ENCODE measurements around the gene DCST2.
A peak's percentile ranks its signal among the peaks of the same experiment; 100 is the strongest.
"Not testable (repeated sequence)": the region's sequence is repeated elsewhere in the genome, so short reads cannot be mapped to it uniquely, and the experiment has no call there.

DCST2 gene

GRCh38 chr1:154994269-154994587, 39.4 kb downstream of the DCST2 start:
- no peak overlapping the region for H3K9ac ChIP-seq (ENCODE audit: low read length)
- H3K4me3 ChIP-seq (ENCODE audit: low read length), result no peak overlapping the region
- H3K4me1 ChIP-seq (ENCODE audit: control insufficient read depth, low read depth, low read length), result no peaks in the 10 kb centered on the region
- H3K27ac ChIP-seq (ENCODE audit: low read length), result no peak overlapping the region
- no peaks in the 10 kb centered on the region for H3K9me3 ChIP-seq (ENCODE audit: control insufficient read depth, low read depth, low read length)
- H3K27me3 ChIP-seq (ENCODE audit: control insufficient read depth, insufficient read depth, low read length), result no peaks in the 10 kb centered on the region
- peaks cover 21% of the 10 kb centered on the region for H3K36me3 ChIP-seq (ENCODE audit: control insufficient read depth, low read depth, low read length)

GRCh38 chr1:154993572-154994268, 39.9 kb downstream of the DCST2 start, which contains the start of gene LENEP:
TSS of gene LENEP (plus strand) at chr1:154993586. CDS start at chr1:154993608, 22 bp downstream.
- Histone ChIP-seq H3K4me1 (ENCODE audit: control insufficient read depth, low read depth, low read length) (no peaks in the 10 kb centered on the region), H3K9ac (ENCODE audit: low read length) (no peak within 1 kb of the TSS), H3K4me3 (ENCODE audit: low read length) (no peak within 1 kb of the TSS), H3K27ac (ENCODE audit: low read length) (no peak within 1 kb of the TSS), H3K9me3 (ENCODE audit: control insufficient read depth, low read depth, low read length) (no peaks in the 10 kb centered on the region), H3K36me3 (ENCODE audit: control insufficient read depth, low read depth, low read length) (peaks cover 26% of the 10 kb centered on the region), H3K27me3 (ENCODE audit: control insufficient read depth, insufficient read depth, low read length) (no peaks in the 10 kb centered on the region)

GRCh38 chr1:154992721-154993571, 40.6 kb downstream of the DCST2 start:
- H3K27ac ChIP-seq (ENCODE audit: low read length), result no peak overlapping the region
- no peaks in the 10 kb centered on the region for H3K27me3 ChIP-seq (ENCODE audit: control insufficient read depth, insufficient read depth, low read length)
- H3K36me3 ChIP-seq (ENCODE audit: control insufficient read depth, low read depth, low read length), result peaks cover 34% of the 10 kb centered on the region
- H3K9me3 ChIP-seq (ENCODE audit: control insufficient read depth, low read depth, low read length), result no peaks in the 10 kb centered on the region
- no peak overlapping the region for H3K4me3 ChIP-seq (ENCODE audit: low read length)
- no peaks in the 10 kb centered on the region for H3K4me1 ChIP-seq (ENCODE audit: control insufficient read depth, low read depth, low read length)
- no peak overlapping the region for H3K9ac ChIP-seq (ENCODE audit: low read length)

- H3K9ac ChIP-seq (ENCODE audit: low read length), result no peak overlapping the region
- peaks cover 43% of the 10 kb centered on the region for H3K36me3 ChIP-seq (ENCODE audit: control insufficient read depth, low read depth, low read length)
- H3K9me3 ChIP-seq (ENCODE audit: control insufficient read depth, low read depth, low read length), result no peaks in the 10 kb centered on the region
These were observed 43.3 kb downstream of the DCST2 start for GRCh38 chr1:154990276-154990675.

GRCh38 chr1:154989195-154989860, 44.3 kb downstream of the DCST2 start:
- Histone ChIP-seq H3K4me1 (ENCODE audit: control insufficient read depth, low read depth, low read length) (no peaks in the 10 kb centered on the region), H3K27me3 (ENCODE audit: control insufficient read depth, insufficient read depth, low read length) (no peaks in the 10 kb centered on the region), H3K4me3 (ENCODE audit: low read length) (no peak overlapping the region), H3K27ac (ENCODE audit: low read length) (no peak overlapping the region), H3K9ac (ENCODE audit: low read length) (no peak overlapping the region), H3K9me3 (ENCODE audit: control insufficient read depth, low read depth, low read length) (no peaks in the 10 kb centered on the region), H3K36me3 (ENCODE audit: control insufficient read depth, low read depth, low read length) (peaks cover 43% of the 10 kb centered on the region)

More at GRCh38 chr1:154990276-154990675, 43.3 kb downstream of the DCST2 start:
- Histone ChIP-seq H3K4me1 (ENCODE audit: control insufficient read depth, low read depth, low read length) (no peaks in the 10 kb centered on the region), H3K27me3 (ENCODE audit: control insufficient read depth, insufficient read depth, low read length) (no peaks in the 10 kb centered on the region), H3K4me3 (ENCODE audit: low read length) (no peak overlapping the region), H3K27ac (ENCODE audit: low read length) (no peak overlapping the region)

GRCh38 chr1:154988058-154988954, 45.3 kb downstream of the DCST2 start:
- H3K27ac ChIP-seq (ENCODE audit: low read length), result no peak overlapping the region
- no peaks in the 10 kb centered on the region for H3K4me1 ChIP-seq (ENCODE audit: control insufficient read depth, low read depth, low read length)
- H3K9ac ChIP-seq (ENCODE audit: low read length), result no peak overlapping the region
- H3K36me3 ChIP-seq (ENCODE audit: control insufficient read depth, low read depth, low read length), result peaks cover 43% of the 10 kb centered on the region
- no peaks in the 10 kb centered on the region for H3K27me3 ChIP-seq (ENCODE audit: control insufficient read depth, insufficient read depth, low read length)
- H3K4me3 ChIP-seq (ENCODE audit: low read length), result no peak overlapping the region
- no peaks in the 10 kb centered on the region for H3K9me3 ChIP-seq (ENCODE audit: control insufficient read depth, low read depth, low read length)

GRCh38 chr1:154987326-154987725, 46.3 kb downstream of the DCST2 start:
- H3K36me3 ChIP-seq (ENCODE audit: control insufficient read depth, low read depth, low read length), result peaks cover 40% of the 10 kb centered on the region
- H3K27ac ChIP-seq (ENCODE audit: low read length), result no peak overlapping the region

GRCh38 chr1:154986736-154987135, 46.8 kb downstream of the DCST2 start:
- H3K36me3 ChIP-seq (ENCODE audit: control insufficient read depth, low read depth, low read length), result peaks cover 40% of the 10 kb centered on the region
- H3K4me3 ChIP-seq (ENCODE audit: low read length); H3K4me1 ChIP-seq (ENCODE audit: control insufficient read depth, low read depth, low read length); H3K9ac ChIP-seq (ENCODE audit: low read length); H3K9me3 ChIP-seq (ENCODE audit: control insufficient read depth, low read depth, low read length); H3K27ac ChIP-seq (ENCODE audit: low read length); H3K27me3 ChIP-seq (ENCODE audit: control insufficient read depth, insufficient read depth, low read length): not testable (repeated sequence)

More at GRCh38 chr1:154987326-154987725, 46.3 kb downstream of the DCST2 start:
- no peaks in the 10 kb centered on the region for H3K27me3 ChIP-seq (ENCODE audit: control insufficient read depth, insufficient read depth, low read length)
- no peak overlapping the region for H3K4me3 ChIP-seq (ENCODE audit: low read length)
- no peaks in the 10 kb centered on the region for H3K9me3 ChIP-seq (ENCODE audit: control insufficient read depth, low read depth, low read length)
- H3K4me1 ChIP-seq (ENCODE audit: control insufficient read depth, low read depth, low read length), result peaks cover 5% of the 10 kb centered on the region
- no peak overlapping the region for H3K9ac ChIP-seq (ENCODE audit: low read length)

- Histone ChIP-seq H3K9ac (ENCODE audit: low read length) (peak overlapping the region; percentile 99), H3K36me3 (ENCODE audit: control insufficient read depth, low read depth, low read length) (peaks cover 31% of the 10 kb centered on the region), H3K4me3 (ENCODE audit: low read length) (peak overlapping the region; percentile 98), H3K27ac (ENCODE audit: low read length) (peak overlapping the region; percentile 74), H3K4me1 (ENCODE audit: control insufficient read depth, low read depth, low read length) (peaks cover 6% of the 10 kb centered on the region), H3K27me3 (ENCODE audit: control insufficient read depth, insufficient read depth, low read length) (no peaks in the 10 kb centered on the region), H3K9me3 (ENCODE audit: control insufficient read depth, low read depth, low read length) (no peaks in the 10 kb centered on the region)
These were observed 49.7 kb downstream of the DCST2 start for GRCh38 chr1:154983776-154984466.

GRCh38 chr1:154982897-154983648, 50.5 kb downstream of the DCST2 start, which contains the start of gene FLAD1:
TSS of gene FLAD1 (plus strand) at chr1:154983344. CDS start at chr1:154983695, 351 bp downstream.
- H3K4me3 ChIP-seq (ENCODE audit: low read length), result peak within 1 kb of the TSS; percentile 98
- no peaks in the 10 kb centered on the region for H3K27me3 ChIP-seq (ENCODE audit: control insufficient read depth, insufficient read depth, low read length)
- H3K9ac ChIP-seq (ENCODE audit: low read length), result peak within 1 kb of the TSS; percentile 99
- H3K9me3 ChIP-seq (ENCODE audit: control insufficient read depth, low read depth, low read length), result no peaks in the 10 kb centered on the region
- H3K36me3 ChIP-seq (ENCODE audit: control insufficient read depth, low read depth, low read length), result peaks cover 29% of the 10 kb centered on the region
- peak within 1 kb of the TSS; percentile 92 for H3K27ac ChIP-seq (ENCODE audit: low read length)
- H3K4me1 ChIP-seq (ENCODE audit: control insufficient read depth, low read depth, low read length), result peaks cover 6% of the 10 kb centered on the region

Data from iPS-18a (cell line).